Panc1 (cell line): ENCODE measurements around the gene GLUL.

Experiments used
- CTCF ChIP-seq: fragments of 450-650 bp; IDR thresholded peaks from 2 replicates; pipeline ENCODE4 v1.5.1; 2017; ENCODE audit warnings: mild to moderate bottlenecking
- POLR2AphosphoS5 ChIP-seq: IDR thresholded peaks from 2 replicates; pipeline ENCODE4 v1.6.1; 2012; ENCODE audit warnings: mild to moderate bottlenecking, low read depth, low read length, moderate library complexity
- SIN3A ChIP-seq: IDR thresholded peaks from 2 replicates; pipeline ENCODE4 v1.6.1; 2012; ENCODE audit warnings: low read depth, mild to moderate bottlenecking, low read length, moderate library complexity, borderline replicate concordance; ENCODE audit not compliant: insufficient read depth
- TCF7L2 ChIP-seq: IDR thresholded peaks from 2 replicates; pipeline ENCODE4 v1.6.1; 2011; ENCODE audit warnings: mild to moderate bottlenecking, low read depth, low read length, inconsistent platforms

- TF ChIP-seq POLR2AphosphoS5 (no peak), CTCF (no peak), TCF7L2 (no peak), SIN3A (no peak)
Measured at GRCh38 chr1:182426442-182427430, 35.1 kb upstream of the GLUL start.
